GM10266 (cell line): ENCODE data around the gene KRTAP10-9.
"Not testable (repeated sequence)": the region's sequence is repeated elsewhere in the genome, so short reads cannot be mapped to it uniquely, and the experiment has no call there.

Source experiments
- DNase-seq: peaks from one replicate; pipeline ENCODE4 v3.0.0; 2012; ENCODE audit errors: extremely low spot score
- CTCF ChIP-seq: IDR thresholded peaks from 2 replicates; pipeline ENCODE4 v1.5.1; 2012; ENCODE audit warnings: mild to moderate bottlenecking, low read depth; ENCODE audit not compliant: control insufficient read depth, insufficient read depth; ENCODE audit errors: missing control alignments

The KRTAP10-9 gene

GRCh38 chr21:44630440-44630839 is 3.5 kb downstream of the KRTAP10-9 start:
- DNase-seq: no peak
- no peak for TF ChIP-seq CTCF

- no peak for DNase-seq
- TF ChIP-seq CTCF: no peak
Observed at GRCh38 chr21:44632067-44632466, 5.2 kb downstream of the KRTAP10-9 start.

- TF ChIP-seq CTCF: no peak
- no peak for DNase-seq
Observed at GRCh38 chr21:44636209-44637017, 9.5 kb downstream of the KRTAP10-9 start.

- no peak for DNase-seq
- no peak for TF ChIP-seq CTCF
Observed at GRCh38 chr21:44637018-44637850, 10.3 kb downstream of the KRTAP10-9 start, which contains the start of gene KRTAP10-10. Gene KRTAP10-10 (plus strand): TSS chr21:44637356. CDS start chr21:44637418, 62 bp downstream.

GRCh38 chr21:44637851-44638348 is 11.0 kb downstream of the KRTAP10-9 start:
- DNase-seq: not testable (repeated sequence)

GRCh38 chr21:44638506-44639330 is 11.8 kb downstream of the KRTAP10-9 start:
- DNase-seq: not testable (repeated sequence)

- TF ChIP-seq CTCF: no peak
- no peak for DNase-seq
Observed at GRCh38 chr21:44639331-44639655, 12.4 kb downstream of the KRTAP10-9 start.

- no peak for DNase-seq
- no peak for TF ChIP-seq CTCF
Observed at GRCh38 chr21:44640761-44641160, 13.9 kb downstream of the KRTAP10-9 start.
